HEK293 (cell line): Measurements from ENCODE around the gene COX8A.

Source experiments
- CTCF ChIP-seq: fragments of 450-650 bp; formaldehyde crosslinking; IDR thresholded peaks from 2 replicates; pipeline ENCODE4 v1.5.1; 2016; ENCODE audit warnings: missing biosample characterization, missing genetic modification characterization
- HOXC10 ChIP-seq: sonication (generic); formaldehyde crosslinking; IDR thresholded peaks from 2 replicates; pipeline ENCODE4 v1.8.1; 2023; ENCODE audit warnings: mild to moderate bottlenecking, missing genetic modification reagents
- KLF10 ChIP-seq: fragments of 450-650 bp; IDR thresholded peaks from 2 replicates; pipeline ENCODE4 v1.5.1; 2018; ENCODE audit warnings: missing biosample characterization, mild to moderate bottlenecking, missing genetic modification characterization
- PRDM2 ChIP-seq: fragments of 450-650 bp; formaldehyde crosslinking; IDR thresholded peaks from 2 replicates; pipeline ENCODE4 v1.5.1; 2016; ENCODE audit warnings: missing biosample characterization, missing genetic modification characterization, borderline replicate concordance
- TCF7L2 ChIP-seq: IDR thresholded peaks from 2 replicates; pipeline ENCODE4 v1.6.1; 2011; ENCODE audit warnings: low read depth, mild to moderate bottlenecking, inconsistent platforms, low read length, moderate library complexity, borderline replicate concordance
- ZBTB11 ChIP-seq: fragments of 450-650 bp; formaldehyde crosslinking; conservative IDR thresholded peaks from 2 replicates; pipeline ENCODE4 v1.5.1; 2016; ENCODE audit warnings: low read depth, missing biosample characterization, missing genetic modification characterization
- ZEB2 ChIP-seq: fragments of 450-650 bp; formaldehyde crosslinking; IDR thresholded peaks from 2 replicates; pipeline ENCODE4 v1.5.1; 2016; ENCODE audit warnings: missing biosample characterization, missing genetic modification characterization
- ZIC2 ChIP-seq: fragments of 450-650 bp; formaldehyde crosslinking; IDR thresholded peaks from 2 replicates; pipeline ENCODE4 v1.5.1; 2016; ENCODE audit warnings: missing biosample characterization, missing genetic modification characterization
- ZNF274 ChIP-seq, 2 experiments: fragments of 200-500 bp in 1 of 2; fragments of 450-650 bp in 1 of 2; sonication (Bioruptor generic) in 1 of 2; formaldehyde crosslinking in 1 of 2; IDR thresholded peaks; 2 replicates each; pipeline versions ENCODE4 v1.5.1 to v1.6.1; 2014 to 2016; ENCODE audit warnings: borderline replicate concordance in 1 of 2, inconsistent platforms in 1 of 2, low read length in 1 of 2, missing biosample characterization in 1 of 2, missing genetic modification characterization in 1 of 2
- ZNF366 ChIP-seq: fragments of 450-650 bp; formaldehyde crosslinking; conservative IDR thresholded peaks from 2 replicates; pipeline ENCODE4 v1.5.1; 2016; ENCODE audit warnings: missing biosample characterization, missing genetic modification characterization
- ZNF514 ChIP-seq: fragments of 450-650 bp; formaldehyde crosslinking; IDR thresholded peaks from 2 replicates; pipeline ENCODE4 v1.5.1; 2016; ENCODE audit warnings: missing biosample characterization, missing genetic modification characterization

GRCh38 chr11:63939397-63939891 is 35.0 kb upstream of the COX8A start:
- no peak for TF ChIP-seq CTCF (tag by site-specific recombination)
- TF ChIP-seq HOXC10 (CRISPR knock-in tag) = no peak
- TF ChIP-seq ZNF274 (IDR thresholded peaks at IDR 0.05; ENCODE audit: low read length) = no peak
- no peak for TF ChIP-seq ZNF274 (tag by site-specific recombination; IDR thresholded peaks at IDR 0.05; ENCODE audit: borderline replicate concordance)
- no peak for TF ChIP-seq TCF7L2
- no peak for TF ChIP-seq ZNF366 (tag by site-specific recombination)
- peak; percentile 21; the same call in 1 of the 2 replicates for TF ChIP-seq ZEB2
- TF ChIP-seq PRDM2 (tag by site-specific recombination) = no peak
- peak; percentile 58; the same call in 1 of the 2 replicates for TF ChIP-seq ZIC2 (tag by site-specific recombination)
- no peak for TF ChIP-seq ZNF514
- TF ChIP-seq KLF10 (tag by site-specific recombination) = no peak
- no peak for TF ChIP-seq ZBTB11 (tag by site-specific recombination)
